ENCODE results near the gene CEP126. TPM values are rescaled to one million over a fixed set of nuclear protein-coding genes. Genes with fewer than 3 reads are reported as not detected.

The CEP126 gene
- total and polyA plus RNA-seq, 2 of the 13 experiments (the other 11 are each of a cell fraction or from before 2014, with no cell fraction given): 1.4 to 1.7 TPM

GRCh38 chr11:101914738-101915426 is at the start of gene CEP126 (continued):
- TF ChIP-seq ZNF460 (CRISPR knock-in tag; IDR thresholded peaks at IDR 0.05; ENCODE audit: borderline replicate concordance): no peak; the same call in 1 of the 2 replicates
- TF ChIP-seq THRA (CRISPR knock-in tag; IDR thresholded peaks at IDR 0.05; ENCODE audit: borderline replicate concordance): peak; percentile 28; the same call in 1 of the 2 replicates
- no peak; the same call in 1 of the 2 replicates for TF ChIP-seq HES4 (CRISPR knock-in tag; IDR thresholded peaks at IDR 0.05; ENCODE audit: borderline replicate concordance)
- peak; percentile 59; the same call in 1 of the 2 replicates for TF ChIP-seq ATF2 (CRISPR knock-in tag; IDR thresholded peaks at IDR 0.05)
- TF ChIP-seq HCFC1 (IDR thresholded peaks at IDR 0.05; ENCODE audit: low read depth, low read length): no peak
- peak; percentile 45; the same call in 1 of the 2 replicates for TF ChIP-seq CREB1 (IDR thresholded peaks at IDR 0.05)
- no peak for TF ChIP-seq CREB1 (CRISPR knock-in tag; IDR thresholded peaks at IDR 0.05)
- no peak for TF ChIP-seq ZNF629 (CRISPR knock-in tag; conservative IDR thresholded peaks at IDR 0.05)
- TF ChIP-seq PREB (CRISPR knock-in tag; IDR thresholded peaks at IDR 0.05): no peak
- TF ChIP-seq HOXA5 (CRISPR knock-in tag; IDR thresholded peaks at IDR 0.05): 0 out of 2 replicates have a peak, but pooled peaks have one; percentile 24
- TF ChIP-seq MEF2D (CRISPR knock-in tag; IDR thresholded peaks at IDR 0.05): no peak
- TF ChIP-seq ZNF367 (CRISPR knock-in tag; IDR thresholded peaks at IDR 0.05; ENCODE audit: borderline replicate concordance): no peak
- TF ChIP-seq ZNF343 (CRISPR knock-in tag; IDR thresholded peaks at IDR 0.05): no peak
- peak; percentile 86 for TF ChIP-seq ASH2L (IDR thresholded peaks at IDR 0.05; ENCODE audit: insufficient read length, low read depth, low read length)
- TF ChIP-seq CENPBD1 (CRISPR knock-in tag; IDR thresholded peaks at IDR 0.05; ENCODE audit: borderline replicate concordance, low read depth): 0 out of 2 replicates have a peak, but pooled peaks have one; percentile 33
- TF ChIP-seq SIN3B (IDR thresholded peaks at IDR 0.05; ENCODE audit: low read length): no peak
- TF ChIP-seq POGZ (CRISPR knock-in tag; IDR thresholded peaks at IDR 0.05): peak; percentile 97
- TF ChIP-seq TSC22D2 (CRISPR knock-in tag; IDR thresholded peaks at IDR 0.05; ENCODE audit: borderline replicate concordance): peak; percentile 75; the same call in 1 of the 2 replicates
- no peak for TF ChIP-seq HHEX (CRISPR knock-in tag; IDR thresholded peaks at IDR 0.05)
- peak; percentile 32; the same call in 1 of the 2 replicates for TF ChIP-seq MYNN (CRISPR knock-in tag; IDR thresholded peaks at IDR 0.05; ENCODE audit: low read depth)
- TF ChIP-seq ZNF143 (CRISPR knock-in tag; IDR thresholded peaks at IDR 0.05): no peak
- no peak for TF ChIP-seq ZNF589 (CRISPR knock-in tag; conservative IDR thresholded peaks at IDR 0.05)
- no peak for TF ChIP-seq ZNF337 (CRISPR knock-in tag; IDR thresholded peaks at IDR 0.05; ENCODE audit: borderline replicate concordance, low read depth)
- TF ChIP-seq ZBTB43 (CRISPR knock-in tag; conservative IDR thresholded peaks at IDR 0.05): no peak

Data from HepG2 (cell line).